HEK293 (cell line): Measurements from ENCODE around the gene LASP1NB.

Source experiments
- CTCF ChIP-seq: fragments of 450-650 bp; formaldehyde crosslinking; IDR thresholded peaks from 2 replicates; pipeline ENCODE4 v1.5.1; 2016; ENCODE audit warnings: missing biosample characterization, missing genetic modification characterization
- GLI4 ChIP-seq: fragments of 450-650 bp; formaldehyde crosslinking; IDR thresholded peaks from 2 replicates; pipeline ENCODE4 v1.5.1; 2016; ENCODE audit warnings: missing biosample characterization, missing genetic modification characterization
- KLF1 ChIP-seq: fragments of 450-650 bp; formaldehyde crosslinking; IDR thresholded peaks from 2 replicates; pipeline ENCODE4 v1.5.1; 2016; ENCODE audit warnings: missing biosample characterization, missing genetic modification characterization
- SP2 ChIP-seq: fragments of 450-650 bp; formaldehyde crosslinking; IDR thresholded peaks from 2 replicates; pipeline ENCODE4 v1.5.1; 2016; ENCODE audit warnings: missing biosample characterization, missing genetic modification characterization
- TCF7L2 ChIP-seq: IDR thresholded peaks from 2 replicates; pipeline ENCODE4 v1.6.1; 2011; ENCODE audit warnings: low read depth, mild to moderate bottlenecking, inconsistent platforms, low read length, moderate library complexity, borderline replicate concordance
- ZNF121 ChIP-seq: fragments of 450-650 bp; formaldehyde crosslinking; IDR thresholded peaks from 2 replicates; pipeline ENCODE4 v1.5.1; 2016; ENCODE audit warnings: missing biosample characterization, missing genetic modification characterization
- ZNF747 ChIP-seq: fragments of 450-650 bp; formaldehyde crosslinking; IDR thresholded peaks from 2 replicates; pipeline ENCODE4 v1.5.1; 2016; ENCODE audit warnings: missing biosample characterization, missing genetic modification characterization

- no peak for TF ChIP-seq GLI4 (tag by site-specific recombination)
- no peak for TF ChIP-seq TCF7L2
- no peak for TF ChIP-seq ZNF747 (tag by site-specific recombination)
- TF ChIP-seq KLF1 (tag by site-specific recombination), result no peak
- TF ChIP-seq SP2 (tag by site-specific recombination), result no peak
- TF ChIP-seq CTCF (tag by site-specific recombination), result no peak
- no peak for TF ChIP-seq ZNF121
Measured at GRCh38 chr17:38914741-38915638, 10.4 kb upstream of the LASP1NB start.
